GM19395 (cell line): ENCODE data around the gene LFNG.

Source experiments
- ATAC-seq: cut with Tn5 transposase; IDR thresholded peaks from one replicate; pipeline ENCODE4 v1.9.1; 2021; ENCODE audit warnings: mild to moderate bottlenecking, moderate library complexity; ENCODE audit not compliant: unreplicated experiment

LFNG gene

DNA sequence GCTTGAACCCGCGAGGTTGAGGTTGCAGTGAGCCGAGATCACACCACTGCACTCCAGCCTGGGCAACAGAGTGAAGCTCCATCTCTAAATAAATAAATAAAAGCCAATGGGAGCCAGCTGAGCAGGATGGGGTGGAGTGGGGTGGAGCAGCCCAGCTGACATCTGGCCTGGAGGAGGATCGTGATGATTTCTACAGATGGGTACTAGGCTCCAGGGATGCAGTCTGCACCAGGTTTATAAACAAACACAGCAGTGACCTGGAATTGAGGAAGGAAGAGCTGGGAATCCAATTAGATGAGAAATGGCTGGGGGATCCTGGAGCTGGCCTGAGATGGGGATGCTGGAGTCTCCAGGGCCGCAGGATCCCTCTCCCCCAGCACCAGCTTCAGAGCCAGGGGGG is 36.1 kb upstream of the LFNG start:
- no peak for ATAC-seq

DNA sequence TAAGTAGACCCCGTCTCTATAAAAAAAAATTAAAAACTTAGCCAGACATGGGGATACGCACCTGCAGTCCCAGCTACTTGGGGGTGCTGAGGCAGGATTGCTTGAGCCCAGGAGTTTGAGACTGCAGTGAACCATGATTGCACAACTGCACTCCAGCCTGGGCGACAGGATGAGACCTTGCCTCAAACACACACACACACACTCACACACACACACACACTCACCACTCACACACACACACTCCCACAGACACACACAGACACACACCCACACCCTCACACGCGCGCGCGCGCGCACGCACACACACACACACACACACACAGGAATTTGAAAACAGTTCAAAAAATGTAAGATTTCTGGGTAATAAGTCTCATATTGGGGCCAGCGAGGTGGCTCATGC is 34.7 kb upstream of the LFNG start:
- ATAC-seq: no peak

DNA sequence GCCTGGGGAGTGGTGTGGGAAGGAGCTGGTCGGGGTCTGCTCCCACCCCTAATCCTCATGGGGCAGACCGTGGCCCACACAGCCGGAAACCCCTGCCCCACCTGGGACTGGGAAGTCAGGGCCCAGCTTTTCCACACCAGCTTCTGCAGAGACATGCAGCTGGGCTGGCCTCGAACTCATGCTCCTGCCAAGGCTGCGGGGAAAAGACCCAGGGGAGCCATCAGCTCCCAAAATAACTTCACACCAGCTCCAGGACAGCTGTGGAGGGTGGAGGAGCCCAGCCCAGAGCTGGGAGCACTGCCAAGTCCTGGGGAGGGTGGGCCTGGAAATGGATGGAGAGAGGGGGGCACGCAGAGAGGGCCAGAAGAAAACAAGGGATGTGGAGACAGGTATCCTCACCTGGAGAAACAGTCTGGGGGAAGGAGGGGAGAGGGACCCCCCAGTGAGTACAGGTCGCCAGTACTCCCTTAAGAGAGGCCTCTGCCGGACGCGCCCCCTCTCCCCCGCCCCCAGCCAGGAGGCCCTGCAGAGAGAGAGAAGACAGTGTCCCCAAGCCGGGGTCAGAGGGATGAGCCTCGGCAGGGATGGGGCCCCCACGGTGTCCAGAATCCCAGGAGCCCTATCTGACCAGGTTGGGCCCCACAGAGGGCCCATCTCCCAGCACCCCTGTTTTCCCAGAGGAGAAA is 31.8 kb upstream of the LFNG start:
- no peak for ATAC-seq

DNA sequence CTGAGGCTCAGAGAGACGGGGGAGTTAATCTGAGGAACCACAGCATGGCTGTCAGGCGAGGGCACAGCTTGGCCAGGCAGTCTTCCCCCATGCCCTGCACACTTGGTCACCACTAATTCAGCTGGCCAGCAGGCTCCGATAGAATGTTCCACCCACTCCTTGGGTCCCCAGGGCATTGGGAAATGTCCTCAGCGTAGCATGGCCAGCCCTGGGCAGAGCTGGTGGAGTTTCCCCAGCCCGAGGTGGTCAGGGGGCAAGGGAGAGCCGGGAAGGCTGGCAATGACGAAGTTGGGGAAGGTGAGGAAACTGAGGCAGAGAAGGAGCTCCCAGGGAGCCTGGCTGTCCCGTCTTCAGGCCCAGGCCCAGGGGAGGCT is 31.3 kb upstream of the LFNG start:
- no peak for ATAC-seq

DNA sequence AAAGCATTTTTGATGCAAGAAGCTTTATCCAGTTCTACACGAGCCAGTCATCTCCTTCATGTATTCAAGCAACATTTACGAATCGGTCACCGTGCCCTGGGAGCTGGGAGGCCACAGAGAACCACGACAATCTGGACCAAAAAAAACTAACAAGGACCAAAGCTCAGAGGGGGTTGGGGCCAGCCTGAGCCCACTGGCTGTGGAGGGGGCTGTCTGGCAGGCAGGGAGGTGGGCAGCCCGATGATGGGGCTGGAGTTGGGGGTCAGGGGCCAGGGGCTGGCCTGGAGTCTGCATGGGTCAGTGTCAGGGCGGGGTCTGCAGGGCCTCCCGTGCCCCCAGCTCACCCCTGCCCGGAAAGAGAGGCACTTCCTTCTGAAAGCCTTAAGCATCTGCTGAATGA is 30.9 kb upstream of the LFNG start:
- no peak for ATAC-seq

DNA sequence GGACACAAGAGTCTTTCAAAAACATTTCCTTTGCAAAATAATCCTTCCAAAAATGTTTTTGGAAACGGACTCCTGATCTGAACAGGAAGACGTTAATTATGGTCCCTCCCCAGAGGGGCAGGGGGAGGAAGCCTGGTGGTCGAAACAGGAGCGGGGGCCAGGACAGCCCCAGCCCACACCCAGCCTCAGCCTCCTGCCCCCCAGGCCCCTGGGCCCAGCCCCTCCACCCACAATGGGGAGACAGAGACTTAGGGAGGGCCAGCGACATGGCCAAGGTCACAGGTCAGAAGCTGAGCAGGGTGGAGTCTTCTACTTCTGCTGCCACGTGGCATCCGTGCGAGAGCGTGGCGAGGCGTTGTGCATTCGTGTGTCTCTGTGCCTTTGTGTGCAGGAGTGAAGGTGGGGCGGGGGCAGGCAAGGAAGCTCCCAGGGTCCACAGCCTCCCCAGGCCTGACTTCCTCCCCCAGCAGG is 29.4 kb upstream of the LFNG start:
- no peak for ATAC-seq

DNA sequence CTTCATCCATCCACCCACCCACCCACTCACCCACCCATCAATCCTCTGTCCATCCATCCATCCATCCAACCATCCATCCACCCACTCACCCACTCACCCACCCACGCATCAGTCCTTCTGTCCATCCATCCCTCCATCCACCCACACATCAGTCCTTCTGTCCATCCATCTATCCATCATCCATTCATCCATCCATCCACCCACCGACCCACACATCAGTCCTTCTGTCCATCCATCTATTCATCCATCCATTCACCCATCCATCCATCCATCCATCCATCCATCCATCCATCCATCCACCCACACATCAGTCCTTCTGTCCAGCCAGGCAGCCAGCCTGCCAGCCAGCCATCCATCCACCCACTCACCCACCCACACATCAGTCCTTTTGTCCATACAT is 27.5 kb upstream of the LFNG start:
- ATAC-seq: no peak

DNA sequence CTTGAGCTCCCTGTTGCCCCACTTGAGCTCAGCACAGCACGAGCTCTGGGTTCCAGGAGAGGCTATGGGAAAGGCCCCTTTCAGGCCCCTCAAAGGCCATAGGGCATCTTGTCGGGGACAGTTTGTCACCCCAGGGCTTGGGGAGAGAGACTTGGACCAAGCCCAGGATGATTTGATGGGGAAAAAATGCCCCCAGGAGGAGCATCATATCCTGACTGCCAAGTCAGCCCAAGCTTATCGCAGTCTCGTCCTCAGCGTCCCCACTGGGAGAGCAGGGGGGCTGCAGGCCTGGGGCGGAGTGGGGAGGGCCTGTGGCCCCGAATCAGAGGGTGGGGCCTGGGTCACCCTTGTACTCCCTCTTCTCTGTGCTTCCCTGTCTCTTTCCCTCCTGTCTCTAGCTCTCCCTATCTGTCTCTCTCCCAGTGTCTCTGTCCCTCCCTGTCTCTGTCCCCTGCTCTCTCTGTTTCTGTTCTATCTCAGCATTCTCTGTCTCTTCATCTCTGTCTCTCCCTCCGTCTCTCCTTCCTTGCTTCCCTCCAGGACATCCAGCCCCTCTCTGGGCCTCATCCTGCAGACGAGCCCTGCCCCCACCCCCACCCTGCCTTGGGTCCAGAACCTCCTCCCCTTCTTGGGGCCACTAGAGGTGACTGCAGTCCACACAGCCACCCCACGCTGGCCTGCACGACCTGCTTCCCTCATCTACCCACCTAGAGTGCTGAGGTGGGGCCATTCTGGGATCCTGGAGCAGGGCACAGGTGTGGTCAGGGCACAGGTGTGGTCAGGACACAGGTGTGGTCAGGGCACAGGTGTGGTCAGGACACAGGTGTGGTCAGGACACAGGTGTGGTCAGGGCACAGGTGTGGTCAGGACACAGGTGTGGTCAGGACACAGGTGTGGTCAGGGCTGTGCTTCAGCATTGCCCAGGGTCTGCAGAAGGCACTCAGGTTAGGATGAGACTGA is 26.1 kb upstream of the LFNG start:
- ATAC-seq: no peak

DNA sequence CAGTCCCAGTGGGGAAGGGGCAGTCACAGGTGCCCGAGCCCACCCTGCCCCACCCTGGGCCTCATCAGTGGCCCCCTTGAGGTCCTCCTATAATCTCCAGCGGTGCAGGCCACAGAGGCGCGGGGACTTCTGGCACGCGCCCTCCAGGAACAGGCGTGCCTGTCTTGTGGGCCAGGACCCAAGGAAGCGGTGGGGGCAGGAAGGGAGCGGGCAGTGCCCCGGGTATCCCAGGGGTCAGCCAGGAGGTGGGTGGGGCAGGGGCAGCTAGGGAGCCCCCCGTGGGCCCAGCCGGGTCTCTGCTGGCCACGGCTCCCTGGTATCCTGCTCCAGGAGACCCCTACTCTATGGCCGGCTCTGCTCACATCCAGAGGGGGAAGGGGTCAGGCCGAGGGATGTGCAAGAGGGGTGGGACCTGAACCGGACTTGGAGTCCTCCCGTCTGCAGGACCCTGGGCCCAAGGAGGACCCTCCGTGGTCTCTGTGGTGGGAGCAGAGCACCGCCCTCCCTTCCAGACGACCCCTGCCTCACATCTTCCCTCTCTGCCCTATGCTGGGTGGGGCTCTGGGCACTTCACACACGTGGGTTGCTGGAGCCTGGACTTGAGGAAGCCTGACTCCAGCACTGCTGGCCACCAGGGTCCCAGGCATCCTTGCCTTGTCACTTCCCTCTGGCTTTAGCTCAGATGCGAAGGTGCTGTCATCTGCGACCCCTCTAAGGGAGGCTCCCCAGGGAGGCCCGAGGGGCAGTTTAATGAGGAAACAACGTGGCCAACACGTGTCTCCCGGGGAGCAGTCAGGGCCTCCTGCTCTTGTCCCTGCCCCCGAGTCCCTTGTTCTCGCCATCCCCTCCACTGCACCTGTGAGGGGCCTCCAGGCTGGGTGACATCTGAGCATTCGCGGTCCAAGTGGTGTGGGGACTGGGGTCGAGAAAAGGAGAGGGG is 25.1 kb upstream of the LFNG start:
- no peak for ATAC-seq

DNA sequence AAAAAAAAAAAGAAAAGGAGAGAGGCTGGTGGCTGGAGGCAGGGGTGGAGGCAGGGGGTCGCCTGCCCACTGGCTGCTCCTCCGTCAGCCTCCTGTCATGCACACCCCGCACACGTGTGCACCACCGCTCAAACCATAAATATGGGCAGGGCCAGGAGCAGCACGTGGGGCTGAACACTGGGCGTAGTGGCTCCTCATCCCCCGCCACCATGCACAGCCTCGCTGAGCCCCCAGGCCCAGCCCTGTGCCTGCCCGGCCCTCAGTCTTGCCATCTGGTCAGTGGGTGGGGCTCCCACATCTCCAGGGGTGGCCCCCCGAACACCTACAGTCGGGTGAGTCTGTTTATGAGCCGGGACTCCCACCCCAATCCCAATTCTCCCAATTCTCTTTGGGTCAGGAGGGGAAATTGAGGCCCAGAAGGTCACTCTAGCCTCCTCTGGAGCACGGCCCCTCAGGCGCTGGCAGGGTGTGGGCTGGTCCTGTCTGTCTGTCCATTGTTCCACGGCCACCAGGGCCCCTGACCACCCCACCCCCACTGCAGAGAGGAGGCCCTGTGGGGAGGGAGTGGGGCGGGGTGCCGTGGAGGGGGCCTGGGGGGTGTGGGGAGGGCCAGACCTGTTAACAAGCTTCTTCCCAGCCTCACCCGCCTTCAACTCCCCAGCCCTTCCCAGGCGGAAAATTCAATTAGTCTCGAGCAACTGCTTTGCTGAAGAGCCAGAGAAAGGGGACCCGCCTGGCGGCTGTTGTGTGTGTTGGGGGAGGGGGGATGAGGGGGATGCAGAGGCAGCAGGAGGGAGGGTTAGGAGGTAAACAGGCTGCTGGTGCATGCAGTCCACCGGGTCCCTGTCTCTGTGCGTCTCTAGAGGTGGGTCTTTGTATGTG is 23.9 kb upstream of the LFNG start:
- no peak for ATAC-seq

DNA sequence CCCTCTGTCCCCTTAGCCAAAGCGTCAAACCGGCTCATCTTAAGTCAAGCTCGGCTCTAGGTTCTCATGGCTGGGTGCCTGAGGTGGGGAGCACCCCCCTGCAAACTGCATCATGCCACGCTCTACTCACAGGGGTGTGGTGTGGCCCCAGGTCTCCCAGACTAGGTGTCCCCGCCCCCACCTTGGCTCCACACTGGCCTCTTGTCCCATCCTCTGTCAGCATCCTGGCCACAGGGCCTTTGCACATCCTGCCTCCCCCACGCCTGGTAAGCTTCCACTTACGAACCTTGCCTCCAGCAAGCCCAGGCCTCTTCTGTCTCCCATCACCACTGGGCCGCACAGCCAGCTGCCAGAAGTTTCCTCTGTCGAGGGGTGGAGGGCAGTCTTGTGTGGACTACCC is 23.2 kb upstream of the LFNG start:
- no peak for ATAC-seq

DNA sequence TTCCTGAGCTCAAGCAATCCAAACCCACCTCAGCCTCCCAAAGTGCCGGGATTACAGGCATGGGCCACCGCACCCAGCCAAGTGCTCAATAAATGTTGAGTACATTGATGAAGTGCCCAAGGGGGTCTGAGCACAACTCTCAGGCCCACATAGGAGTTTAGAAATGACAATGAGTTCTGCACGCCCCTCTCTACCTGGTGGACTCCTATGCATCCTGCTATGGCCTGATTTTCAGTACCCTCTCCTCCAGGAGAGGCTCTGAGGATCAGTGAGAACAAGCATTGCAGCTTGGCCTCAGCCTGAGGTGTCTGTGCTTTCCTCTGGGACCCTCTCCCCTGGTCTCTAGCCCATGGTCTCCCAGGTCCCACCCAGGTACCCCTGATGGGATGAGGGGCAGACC is 22.5 kb upstream of the LFNG start:
- no peak for ATAC-seq

DNA sequence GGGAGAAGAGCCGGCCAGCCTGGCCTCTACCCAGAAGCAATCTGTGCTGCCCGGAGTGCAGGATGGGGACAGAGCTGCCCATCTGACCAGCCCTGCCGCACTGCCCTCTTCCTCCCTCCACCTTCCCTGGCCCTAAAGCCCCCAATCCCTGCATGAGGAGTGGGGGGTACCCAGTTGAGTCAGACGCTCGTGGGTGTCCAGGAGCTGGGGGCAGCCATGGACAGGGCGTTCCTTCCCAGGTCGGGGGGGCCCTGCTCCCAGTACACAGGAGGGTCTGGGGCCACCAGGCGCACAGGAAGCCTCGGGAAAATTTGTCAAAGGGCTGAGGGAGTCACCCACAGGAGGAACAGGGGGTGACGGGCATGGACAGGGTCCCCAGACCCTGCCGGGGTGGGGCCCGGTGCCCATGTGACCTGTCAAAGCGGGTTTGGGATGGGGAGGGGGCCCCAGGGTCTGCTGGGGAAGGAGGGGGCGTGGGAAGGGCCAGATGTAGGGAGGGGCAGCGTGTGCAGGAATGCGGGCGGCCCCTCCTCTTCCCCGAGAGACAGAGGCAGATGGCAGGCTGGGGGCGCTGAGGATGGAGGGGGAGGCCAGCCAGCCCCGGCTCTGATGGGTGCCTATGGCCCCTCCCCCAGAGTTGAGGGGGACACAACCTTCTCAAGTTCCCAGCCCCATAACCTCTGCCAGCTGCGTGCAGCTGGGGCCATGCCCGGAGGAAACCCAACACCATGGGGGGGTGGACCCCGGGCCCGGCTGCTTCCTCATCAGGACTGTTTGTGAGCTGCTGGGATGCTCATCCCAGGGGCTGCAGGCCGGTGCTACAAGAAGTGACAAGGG is 21.9 kb upstream of the LFNG start:
- ATAC-seq: no peak

DNA sequence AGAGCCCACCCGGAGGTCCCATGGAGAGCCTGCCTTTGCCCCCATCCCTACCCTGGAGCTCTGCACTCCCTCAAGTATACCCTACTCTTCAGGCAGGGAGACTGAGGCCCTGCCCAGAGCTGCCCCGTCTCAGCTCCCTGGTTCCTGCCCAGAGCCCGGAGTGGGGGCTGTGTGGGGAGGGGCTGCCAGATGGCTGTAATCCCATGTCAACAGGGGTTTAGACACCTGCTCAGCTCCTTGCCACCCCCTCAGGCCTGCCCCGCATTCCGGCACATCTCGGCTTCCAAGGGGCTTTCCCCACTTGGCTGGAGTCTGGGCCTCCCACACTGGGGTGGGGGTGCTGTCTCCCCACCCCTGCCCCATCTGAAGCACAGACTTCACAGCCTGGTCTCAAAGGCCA is 20.9 kb upstream of the LFNG start:
- ATAC-seq: no peak

DNA sequence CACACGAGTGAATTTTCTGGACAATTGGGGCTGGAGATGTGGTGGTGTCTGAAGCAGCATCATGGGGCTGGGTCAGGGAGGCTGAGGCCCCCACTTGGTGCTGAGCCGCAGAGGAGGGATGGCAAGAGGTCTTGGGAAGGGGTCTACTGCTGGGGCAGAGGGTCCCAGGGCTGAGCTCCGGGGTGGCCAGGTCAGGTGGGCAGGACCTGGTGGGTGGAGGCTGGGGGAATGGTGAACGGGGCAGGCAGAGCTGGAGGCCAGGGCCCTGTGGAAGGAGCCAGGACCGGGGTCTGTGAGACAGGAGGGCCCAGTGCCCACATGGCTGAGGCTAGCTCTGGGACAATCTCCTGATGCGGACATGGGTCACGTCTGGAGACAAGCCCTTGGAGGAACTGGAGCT is 20.4 kb upstream of the LFNG start:
- ATAC-seq: no peak

DNA sequence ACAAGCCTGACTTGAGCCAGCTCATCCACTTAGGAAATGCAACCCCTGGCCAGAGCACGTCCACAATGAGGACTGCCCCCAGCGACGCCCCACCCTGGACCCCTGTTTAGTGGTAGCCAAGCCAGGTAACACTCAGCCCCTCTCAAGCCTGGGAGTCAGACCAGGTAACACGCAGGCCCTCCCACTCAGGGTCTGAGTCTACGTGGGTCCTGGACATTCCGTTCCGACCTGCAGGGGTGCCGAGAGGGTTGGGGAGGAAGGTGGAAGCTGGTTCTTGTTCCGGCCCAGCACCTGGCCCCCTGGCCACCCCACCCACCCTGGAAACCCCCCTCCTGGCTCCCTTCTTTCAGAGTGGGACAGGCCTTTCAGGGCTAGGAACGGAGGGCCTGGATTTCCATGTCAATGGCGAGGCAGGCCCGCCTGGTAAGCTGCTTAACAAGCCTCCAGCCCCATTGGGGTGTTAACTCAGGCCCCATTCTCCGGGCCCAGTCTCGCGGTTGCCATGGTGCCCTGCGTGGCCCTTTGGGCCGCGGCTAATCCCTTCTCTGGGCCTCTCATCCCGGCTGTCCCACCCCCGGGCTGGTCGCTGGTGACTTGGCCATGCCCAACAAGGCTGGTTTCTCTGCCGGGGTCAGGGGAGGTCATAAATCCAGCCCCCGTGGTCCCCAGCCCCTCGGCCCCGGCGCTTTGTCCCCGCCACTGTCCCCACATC is 19.7 kb upstream of the LFNG start:
- ATAC-seq: no peak

DNA sequence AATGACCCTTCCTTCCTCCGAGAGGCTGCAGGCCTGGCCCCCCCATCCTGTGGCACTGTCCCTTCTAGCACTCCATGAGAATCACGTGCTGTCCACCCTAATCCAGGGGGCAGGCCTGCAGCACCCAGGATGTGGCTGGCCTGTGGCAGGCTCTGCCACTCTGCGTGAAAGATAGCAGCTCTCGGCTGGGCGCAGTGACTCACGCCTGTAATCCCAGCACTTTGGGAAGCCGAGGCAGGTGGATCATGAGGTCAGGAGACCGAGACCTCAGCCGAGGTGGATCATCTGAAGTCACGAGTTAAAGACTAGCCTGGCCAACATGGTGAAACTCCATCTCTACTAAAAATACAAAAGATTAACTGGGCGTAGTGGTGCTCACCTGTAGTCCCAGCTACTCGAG is 18.9 kb upstream of the LFNG start:
- no peak for ATAC-seq

DNA sequence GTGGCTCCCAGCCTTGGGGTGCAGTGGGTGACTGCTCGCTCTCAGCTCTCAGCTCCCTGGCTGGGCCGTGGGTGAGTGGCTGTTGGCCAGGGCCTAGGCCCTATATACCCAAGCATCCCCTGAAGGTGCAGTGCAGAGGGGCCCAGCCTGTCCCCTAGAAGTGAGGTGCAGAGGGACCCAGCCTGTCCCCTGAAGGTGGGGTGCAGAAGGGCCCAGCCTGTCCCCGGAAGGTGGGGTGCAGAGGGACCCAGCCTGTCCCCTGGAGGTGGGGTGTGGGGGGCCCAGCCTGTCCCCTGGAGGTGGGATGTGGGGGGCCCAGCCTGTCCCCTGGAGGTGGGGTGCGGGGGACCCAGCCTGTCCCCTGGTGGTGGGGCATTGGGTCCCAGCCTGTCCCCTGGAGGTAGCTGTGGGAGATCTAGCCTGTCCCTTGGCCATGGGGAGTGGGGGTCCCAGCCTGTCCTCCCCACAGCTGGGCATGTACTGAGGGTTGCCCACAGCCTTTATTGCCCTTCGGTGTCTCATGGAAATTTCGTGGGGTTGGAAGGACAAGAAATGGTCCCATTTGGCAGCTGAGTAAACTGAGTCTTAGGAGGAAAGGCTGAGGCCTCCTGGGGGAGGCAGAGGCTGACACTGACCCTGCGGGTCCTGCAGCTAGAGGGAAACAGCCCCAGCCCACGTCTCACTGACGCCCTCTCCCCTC is 17.5 kb upstream of the LFNG start:
- ATAC-seq: no peak
